Colonic mucosa (tissue), 4 donors: ENCODE data around the gene SIX1. TPM values are rescaled to one million over a fixed set of nuclear protein-coding genes. Genes with fewer than 3 reads are reported as not detected.

Source experiments
- DNase-seq: peaks from one replicate; pipeline ENCODE4 v3.0.0-alpha.2; 2020
- H3K27ac ChIP-seq: fragments of 200-600 bp; one replicate; pipeline ENCODE4 v1.8.0; 2021
- H3K27me3 ChIP-seq: fragments of 200-600 bp; one replicate; pipeline ENCODE4 v1.8.0; 2021
- H3K36me3 ChIP-seq: fragments of 200-600 bp; one replicate; pipeline ENCODE4 v1.8.0; 2021
- H3K4me1 ChIP-seq: fragments of 200-600 bp; one replicate; pipeline ENCODE4 v1.8.0; 2021; ENCODE audit warnings: mild to moderate bottlenecking
- H3K4me3 ChIP-seq: fragments of 200-600 bp; one replicate; pipeline ENCODE4 v1.8.0; 2021
- H3K9ac ChIP-seq, 2 donors: one replicate each; pipeline ENCODE4 v1.7.0; 2013; ENCODE audit warnings: control low read depth in 2 of 2, low read depth in 2 of 2, low read length in 2 of 2
- H3K9me3 ChIP-seq: fragments of 200-600 bp; one replicate; pipeline ENCODE4 v1.8.0; 2021
- intact Hi-C: fragments of 100-400 bp; cut with DNase I; formaldehyde crosslinking; loops from one replicate; pipeline ENCODE4 v1.14.1; 2022
- total RNA-seq, 2 donors: library from RNA; stranded (reverse); fragmentation: NEBNext Ultra II Directional in 1 of 2; extraction: Animal tissue kit (Norgen Biotek cat#: 25700) in 1 of 2; gene quantifications; one replicate each; pipeline ENCODE4 v1.2.1, GENCODE V29; 2021
- TF ChIP-seq, protein P1 (sequence below): fragments of 200-600 bp; IDR thresholded peaks from one replicate; pipeline ENCODE4 v1.8.0; 2022; ENCODE audit warnings: antibody characterized with exemption, mild to moderate bottlenecking
- donor health status: healthy.
- donor health status: DM: no; HTN: no; CAD: no.
- donor health status: DM: no; HTN: no; CAD: no.

The SIX1 gene
- total RNA-seq, 2 donors from 2014 or later = not detected

- H3K27me3 ChIP-seq = peaks cover 21% of the 10 kb centered on the region
Measured at GRCh38 chr14:60632777-60633176, 16.5 kb downstream of the SIX1 start.

DNA sequence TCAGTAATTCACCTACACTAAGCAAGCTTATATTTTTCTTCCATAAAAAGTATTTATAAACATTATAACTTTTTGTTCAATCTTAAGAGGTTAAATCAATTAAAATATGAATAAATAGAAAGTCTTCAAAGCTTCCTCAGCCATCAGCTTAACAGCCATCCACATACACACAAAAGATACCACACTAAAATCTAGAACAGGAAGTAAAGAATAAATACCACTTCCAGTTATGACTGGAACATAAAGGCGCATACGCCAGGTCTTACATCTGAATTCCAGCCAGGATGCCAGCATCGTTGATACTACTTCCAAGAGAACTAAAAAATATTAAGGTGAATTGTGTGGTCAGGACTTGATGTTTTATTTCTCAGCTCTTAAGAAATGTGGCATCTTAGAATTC, 17.0 kb downstream of the SIX1 start:
- intact Hi-C loops = no loop called here
- TF ChIP-seq, protein P1, sequence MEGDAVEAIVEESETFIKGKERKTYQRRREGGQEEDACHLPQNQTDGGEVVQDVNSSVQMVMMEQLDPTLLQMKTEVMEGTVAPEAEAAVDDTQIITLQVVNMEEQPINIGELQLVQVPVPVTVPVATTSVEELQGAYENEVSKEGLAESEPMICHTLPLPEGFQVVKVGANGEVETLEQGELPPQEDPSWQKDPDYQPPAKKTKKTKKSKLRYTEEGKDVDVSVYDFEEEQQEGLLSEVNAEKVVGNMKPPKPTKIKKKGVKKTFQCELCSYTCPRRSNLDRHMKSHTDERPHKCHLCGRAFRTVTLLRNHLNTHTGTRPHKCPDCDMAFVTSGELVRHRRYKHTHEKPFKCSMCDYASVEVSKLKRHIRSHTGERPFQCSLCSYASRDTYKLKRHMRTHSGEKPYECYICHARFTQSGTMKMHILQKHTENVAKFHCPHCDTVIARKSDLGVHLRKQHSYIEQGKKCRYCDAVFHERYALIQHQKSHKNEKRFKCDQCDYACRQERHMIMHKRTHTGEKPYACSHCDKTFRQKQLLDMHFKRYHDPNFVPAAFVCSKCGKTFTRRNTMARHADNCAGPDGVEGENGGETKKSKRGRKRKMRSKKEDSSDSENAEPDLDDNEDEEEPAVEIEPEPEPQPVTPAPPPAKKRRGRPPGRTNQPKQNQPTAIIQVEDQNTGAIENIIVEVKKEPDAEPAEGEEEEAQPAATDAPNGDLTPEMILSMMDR = no peak
- peaks cover 16% of the 10 kb centered on the region for H3K27me3 ChIP-seq

More at GRCh38 chr14:60632777-60633176, 16.5 kb downstream of the SIX1 start:
- H3K9me3 ChIP-seq = no peaks in the 10 kb centered on the region
- no peak overlapping the region for H3K9ac ChIP-seq
- H3K27ac ChIP-seq = no peak overlapping the region
- no peaks in the 10 kb centered on the region for H3K36me3 ChIP-seq
- intact Hi-C loops = no loop called here
- H3K4me1 ChIP-seq = no peaks in the 10 kb centered on the region
- DNase-seq = no peak
- no peak overlapping the region for H3K4me3 ChIP-seq
- TF ChIP-seq, protein P1 = no peak

GRCh38 chr14:60631842-60632241, 17.4 kb downstream of the SIX1 start:
- intact Hi-C loops = no loop called here
- no peaks in the 10 kb centered on the region for H3K9me3 ChIP-seq

More for the DNA sequence above, 17.0 kb downstream of the SIX1 start:
- no peak for DNase-seq
- Histone ChIP-seq H3K9me3 (no peaks in the 10 kb centered on the region), H3K36me3 (no peaks in the 10 kb centered on the region), H3K27ac (no peak overlapping the region), H3K4me1 (no peaks in the 10 kb centered on the region), H3K9ac (no peak overlapping the region), H3K4me3 (no peak overlapping the region)

DNA sequence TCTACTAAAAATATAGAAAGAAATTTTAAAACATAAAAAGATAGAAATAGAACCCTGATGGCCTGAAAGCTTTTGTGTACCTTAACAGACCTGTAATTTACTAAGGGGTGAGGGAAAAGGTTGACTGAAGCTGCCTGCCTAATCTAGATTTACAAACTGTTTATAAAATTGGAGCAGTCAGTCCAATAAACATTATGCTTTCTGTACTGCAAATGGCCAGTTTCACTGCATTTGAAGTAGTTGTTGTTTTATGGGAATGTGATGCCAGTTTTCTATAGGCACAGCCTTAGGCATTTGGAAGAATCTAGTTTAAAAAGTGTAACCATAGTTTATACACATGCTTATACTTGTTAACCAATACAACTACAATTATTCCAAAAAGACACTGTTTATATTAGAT, 19.1 kb downstream of the SIX1 start:
- intact Hi-C loops = no loop called here

More at GRCh38 chr14:60631842-60632241, 17.4 kb downstream of the SIX1 start:
- H3K4me3 ChIP-seq = no peak overlapping the region
- H3K27me3 ChIP-seq = peaks cover 13% of the 10 kb centered on the region
- no peak for DNase-seq
- no peaks in the 10 kb centered on the region for H3K36me3 ChIP-seq
- H3K9ac ChIP-seq = no peak overlapping the region
- H3K27ac ChIP-seq = no peak overlapping the region
- H3K4me1 ChIP-seq = no peaks in the 10 kb centered on the region
- TF ChIP-seq, protein P1 = no peak

GRCh38 chr14:60628892-60629291, 20.4 kb downstream of the SIX1 start:
- H3K27me3 ChIP-seq = no peaks in the 10 kb centered on the region
- no peak overlapping the region for H3K4me3 ChIP-seq
- no peak overlapping the region for H3K9ac ChIP-seq
- no peak overlapping the region for H3K27ac ChIP-seq
- no peak for DNase-seq
- no peaks in the 10 kb centered on the region for H3K4me1 ChIP-seq
- no peaks in the 10 kb centered on the region for H3K36me3 ChIP-seq
- intact Hi-C loops = loop anchor here (5.0 kb wide), 1 partner anchor 398 kb away; no protein-coding TSS in a partner anchor
- TF ChIP-seq, protein P1 = no peak
- H3K9me3 ChIP-seq = no peaks in the 10 kb centered on the region

More for the DNA sequence above, 19.1 kb downstream of the SIX1 start:
- Histone ChIP-seq H3K27me3 (no peaks in the 10 kb centered on the region), H3K4me3 (no peak overlapping the region), H3K36me3 (no peaks in the 10 kb centered on the region), H3K4me1 (no peaks in the 10 kb centered on the region), H3K9ac (no peak overlapping the region), H3K9me3 (no peaks in the 10 kb centered on the region), H3K27ac (no peak overlapping the region)
- TF ChIP-seq, protein P1 = no peak
- DNase-seq = no peak
